Measurements from ENCODE around the gene SBNO1. TPM values are rescaled to one million over a fixed set of nuclear protein-coding genes. Genes with fewer than 3 reads are reported as not detected.

The SBNO1 gene
- total and polyA plus RNA-seq, 12 donors = 3.8 to 30.9 (median 23.4) TPM

GRCh38 chr12:123283461-123283860 is 81.2 kb downstream of the SBNO1 start:
- WGBS, 4 donors = 92 to 95% (median 93%) methylated on average over 8 of the region's 8 CpGs
- peak in 1 of 7 donors; percentile 33 for DNase-seq
- no peaks in the 10 kb centered on the region for H3K4me1 ChIP-seq (replicated peaks in 1 of 2)
- H3K9me3 ChIP-seq (replicated peaks in 1 of 3) = no peaks in the 10 kb centered on the region
- no peaks in the 10 kb centered on the region for H3K27me3 ChIP-seq
- H3K27ac ChIP-seq = no peak overlapping the region
- intact Hi-C loops (cut with DNase I) = no loop called here
- no peak overlapping the region for H3K4me3 ChIP-seq
- no peak for TF ChIP-seq CTCF (IDR thresholded peaks at IDR 0.05)
- no peak for TF ChIP-seq POLR2A (IDR thresholded peaks at IDR 0.05)
- no peaks in the 10 kb centered on the region for H3K36me3 ChIP-seq (replicated peaks in 1 of 2)

DNA sequence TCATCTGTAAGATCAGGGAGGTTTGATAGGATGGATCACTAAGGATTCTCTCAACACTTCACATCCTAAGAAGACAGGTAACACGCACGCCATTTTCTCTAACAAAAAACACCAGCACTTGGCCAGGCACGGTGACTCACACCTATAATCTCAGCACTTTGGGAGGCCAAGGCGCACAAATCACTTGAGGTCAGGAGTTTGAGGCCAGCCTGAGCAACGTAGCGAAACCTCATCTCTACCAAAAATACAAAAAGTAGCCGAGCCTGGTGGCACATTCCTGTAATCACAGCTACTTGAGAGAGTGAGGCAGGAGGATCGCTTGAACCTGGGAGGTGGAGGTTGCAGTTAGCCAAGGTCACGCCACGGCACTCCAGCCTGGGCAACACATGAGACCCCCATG is 82.5 kb downstream of the SBNO1 start:
- H3K4me1 ChIP-seq (replicated peaks in 1 of 2) = no peaks in the 10 kb centered on the region
- intact Hi-C loops (cut with DNase I) = no loop called here
- WGBS, 4 donors = 87 to 96% (median 90%) methylated on average over 10 of the region's 10 CpGs
- H3K9me3 ChIP-seq (replicated peaks in 1 of 3) = no peaks in the 10 kb centered on the region
- peak in 1 of 7 donors; percentile 14 for DNase-seq
- H3K27me3 ChIP-seq = no peaks in the 10 kb centered on the region
- H3K4me3 ChIP-seq = no peak overlapping the region
- TF ChIP-seq CTCF (IDR thresholded peaks at IDR 0.05) (no peak), POLR2A (IDR thresholded peaks at IDR 0.05) (no peak)
- no peak overlapping the region for H3K27ac ChIP-seq
- no peaks in the 10 kb centered on the region for H3K36me3 ChIP-seq (replicated peaks in 1 of 2)

- 73 to 87% (median 77%) methylated on average over 2 of the region's 2 CpGs for WGBS, 4 donors
- no peak for DNase-seq
- intact Hi-C loops (cut with DNase I) = no loop called here
- H3K27me3 ChIP-seq = no peaks in the 10 kb centered on the region
- no peak overlapping the region for H3K4me3 ChIP-seq
- no peaks in the 10 kb centered on the region for H3K36me3 ChIP-seq (replicated peaks in 1 of 2)
- H3K4me1 ChIP-seq (replicated peaks in 1 of 2) = no peaks in the 10 kb centered on the region
- H3K27ac ChIP-seq = no peak overlapping the region
- H3K9me3 ChIP-seq (replicated peaks in 1 of 3) = no peaks in the 10 kb centered on the region
- no peak for TF ChIP-seq POLR2A (IDR thresholded peaks at IDR 0.05)
- TF ChIP-seq CTCF (IDR thresholded peaks at IDR 0.05) = no peak
These were observed 83.7 kb downstream of the SBNO1 start for GRCh38 chr12:123280971-123281370.

GRCh38 chr12:123278101-123278627 is 86.5 kb downstream of the SBNO1 start:
- intact Hi-C loops (cut with DNase I) = no loop called here
- Histone ChIP-seq H3K27me3 (no peaks in the 10 kb centered on the region), H3K36me3 (replicated peaks in 1 of 2) (no peaks in the 10 kb centered on the region), H3K4me3 (no peak overlapping the region), H3K27ac (peak overlapping the region in 3 of 5 donors; percentile 54 to 78 (median 68)), H3K4me1 (replicated peaks in 1 of 2) (no peaks in the 10 kb centered on the region), H3K9me3 (replicated peaks in 1 of 3) (no peaks in the 10 kb centered on the region)
- DNase-seq = peak in 1 of 7 donors; percentile 51
- 23 to 40% (median 35%) methylated on average over 2 of the region's 2 CpGs for WGBS, 4 donors
- TF ChIP-seq CTCF (IDR thresholded peaks at IDR 0.05) (no peak), POLR2A (IDR thresholded peaks at IDR 0.05) (no peak)
